ENCODE measurements around the gene SMARCB1. TPM values are rescaled to one million over a fixed set of nuclear protein-coding genes. Genes with fewer than 3 reads are reported as not detected.

SMARCB1 gene
- total and polyA plus RNA-seq, 2 donors (not counting 1 experiment from before 2014, with no cell fraction given), result 179 to 190 TPM

DNA sequence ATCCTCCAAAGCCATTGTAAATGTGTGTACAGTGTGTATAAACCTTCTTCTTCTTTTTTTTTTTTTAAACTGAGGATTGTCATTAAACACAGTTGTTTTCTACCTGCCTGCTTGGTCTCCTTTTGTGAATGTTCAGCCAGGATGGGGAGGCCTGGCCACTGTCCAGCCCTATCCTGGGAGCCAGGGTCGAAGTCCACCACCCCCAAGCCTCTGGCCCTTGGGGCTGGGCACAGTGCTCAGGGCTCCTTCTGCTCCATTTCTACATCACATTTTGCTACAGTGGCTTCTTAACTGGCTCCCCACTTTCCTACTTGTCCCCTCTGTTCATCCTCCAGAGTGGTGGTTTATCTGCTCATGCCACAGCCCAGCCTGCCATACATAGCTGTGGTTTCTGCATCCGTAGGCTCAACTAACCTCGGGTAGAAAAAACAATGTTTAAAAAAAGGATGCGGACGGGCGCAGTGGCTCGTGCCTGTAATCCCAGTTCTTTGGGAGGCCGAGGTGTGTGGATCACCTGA is 2.5 kb upstream of the SMARCB1 start:
- intact Hi-C loops (cut with micrococcal nuclease), result loop anchor here (10.0 kb wide), 1 partner anchor 231 kb away; the partner anchor contains the start of gene CABIN1
- no peak overlapping the region for H3K9ac ChIP-seq (ENCODE audit: low read length)
- Mint-ChIP-seq H3K4me3 (no peak overlapping the region), H3K27ac (peak overlapping the region; percentile 70), H3K9me3 (ENCODE audit: insufficient read depth) (no peaks in the 10 kb centered on the region), H3K27me3 (no peaks in the 10 kb centered on the region), H3K4me1 (peaks cover 25% of the 10 kb centered on the region)
- POLR2A ChIA-PET, result no interaction called here
- peaks cover 33 to 38% of the 10 kb centered on the region in 2 donors for H3K4me1 ChIP-seq (ENCODE audit: control insufficient read depth in 2 of 2, insufficient read depth in 2 of 2, low read length in 2 of 2)
- H2AFZ ChIP-seq (ENCODE audit: insufficient read depth, low read depth, low read length, poor library complexity, severe bottlenecking), result no peak overlapping the region
- ATAC-seq (ENCODE audit: low read depth) (no peak), DNase-seq (no peak)
- no peak overlapping the region for H3K4me3 ChIP-seq (ENCODE audit: control extremely low read depth in 1 of 5, extremely low read depth in 1 of 5, insufficient read depth in 1 of 5, low read depth in 2 of 5, low read length in 4 of 5)
- TF ChIP-seq EZH2 (IDR thresholded peaks at IDR 0.05; ENCODE audit: borderline replicate concordance, insufficient read depth, low read depth, low read length, poor library complexity, severe bottlenecking), result no peak
- peaks cover 20% of the 10 kb centered on the region for H3K79me2 ChIP-seq (ENCODE audit: control insufficient read depth, insufficient read depth, low read length)
- H4K20me1 ChIP-seq (ENCODE audit: control insufficient read depth, insufficient read depth, low read length, poor library complexity, severe bottlenecking), result peaks cover 18% of the 10 kb centered on the region
- H3K9me3 ChIP-seq (ENCODE audit: control extremely low read depth in 1 of 3, control insufficient read depth in 2 of 3, insufficient read depth in 1 of 3, low read length in 2 of 3), result no peaks in the 10 kb centered on the region
- WGBS (ENCODE audit: insufficient coverage), result 11% methylated on average over 4 of the region's 8 CpGs
- peak overlapping the region in 1 of 2 donors; percentile 27 for H3K27ac ChIP-seq (ENCODE audit: low read length in 2 of 2)
- peaks cover 0 to 10% of the 10 kb centered on the region in 2 experiments for H3K36me3 ChIP-seq (replicated peaks in 1 of 2; ENCODE audit: control extremely low read depth in 1 of 2, control insufficient read depth in 1 of 2, extremely low read depth in 1 of 2, insufficient read depth in 2 of 2, low read length in 1 of 2)
- peak overlapping the region; percentile 26 for H3K4me2 ChIP-seq (replicated peaks; ENCODE audit: low read depth, low read length, poor library complexity, severe bottlenecking)
- H3K27me3 ChIP-seq (replicated peaks in 1 of 4; ENCODE audit: control extremely low read depth in 1 of 4, control insufficient read depth in 3 of 4, insufficient read depth in 4 of 4, low read length in 3 of 4), result no peaks in the 10 kb centered on the region
- CTCF ChIA-PET, result no interaction called here

DNA sequence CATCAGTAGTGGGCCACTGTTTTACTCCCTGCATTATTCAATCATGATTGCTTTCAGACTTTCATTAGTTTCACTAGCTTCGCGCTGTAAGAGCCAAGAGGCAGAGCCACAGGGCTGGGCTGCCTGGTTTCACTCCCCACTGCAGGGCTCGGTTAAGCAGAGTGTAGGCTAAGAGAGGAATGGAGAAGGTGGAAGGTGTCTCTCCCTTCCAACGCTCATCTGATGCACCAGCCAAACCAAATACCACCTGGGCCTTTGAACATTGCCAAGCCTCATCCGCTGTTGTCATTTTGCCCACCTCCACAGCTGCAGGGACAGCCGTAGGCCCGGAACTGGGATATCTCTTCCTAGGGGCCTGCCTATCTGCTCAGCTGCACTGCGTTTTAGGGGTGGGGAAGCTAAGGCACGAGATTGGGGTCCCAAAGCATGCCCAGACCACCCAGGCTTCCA is 480 bp upstream of the SMARCB1 start:
- Histone ChIP-seq H3K4me2 (replicated peaks; ENCODE audit: low read depth, low read length, poor library complexity, severe bottlenecking) (peak overlapping the region; percentile 80), H2AFZ (ENCODE audit: insufficient read depth, low read depth, low read length, poor library complexity, severe bottlenecking) (peak overlapping the region; percentile 81), H3K79me2 (ENCODE audit: control insufficient read depth, insufficient read depth, low read length) (peaks cover 40% of the 10 kb centered on the region), H3K36me3 (replicated peaks in 1 of 2; ENCODE audit: control extremely low read depth in 1 of 2, control insufficient read depth in 1 of 2, extremely low read depth in 1 of 2, insufficient read depth in 2 of 2, low read length in 1 of 2) (peaks cover 0 to 3% of the 10 kb centered on the region in 2 experiments), H3K9me3 (ENCODE audit: control extremely low read depth in 1 of 3, control insufficient read depth in 2 of 3, insufficient read depth in 1 of 3, low read length in 2 of 3) (no peaks in the 10 kb centered on the region), H4K20me1 (ENCODE audit: control insufficient read depth, insufficient read depth, low read length, poor library complexity, severe bottlenecking) (peaks cover 37% of the 10 kb centered on the region), H3K9ac (ENCODE audit: low read length) (peak overlapping the region; percentile 95), H3K27me3 (replicated peaks in 1 of 4; ENCODE audit: control extremely low read depth in 1 of 4, control insufficient read depth in 3 of 4, insufficient read depth in 4 of 4, low read length in 3 of 4) (no peaks in the 10 kb centered on the region), H3K4me1 (ENCODE audit: control insufficient read depth in 2 of 2, insufficient read depth in 2 of 2, low read length in 2 of 2) (peaks cover 48 to 57% of the 10 kb centered on the region in 2 donors), H3K4me3 (ENCODE audit: control extremely low read depth in 1 of 5, extremely low read depth in 1 of 5, insufficient read depth in 1 of 5, low read depth in 2 of 5, low read length in 4 of 5) (peak overlapping the region in 4 of 5 experiments; percentile 72 to 95 (median 89)), H3K27ac (ENCODE audit: low read length in 2 of 2) (peak overlapping the region; percentile 94 to 98)
- TF ChIP-seq EZH2 (IDR thresholded peaks at IDR 0.05; ENCODE audit: borderline replicate concordance, insufficient read depth, low read depth, low read length, poor library complexity, severe bottlenecking) (no peak), CTCF (IDR thresholded peaks at IDR 0.05) (no peak)
- DNase-seq, result no peak
- H3K4me3 Mint-ChIP-seq, result peak overlapping the region; percentile 95
- H3K27ac Mint-ChIP-seq, result peak overlapping the region; percentile 91
- peaks cover 36% of the 10 kb centered on the region for H3K4me1 Mint-ChIP-seq
- intact Hi-C loops (cut with micrococcal nuclease), result loop anchor here (5.0 to 10.0 kb wide), 2 partner anchors 126 to 229 kb away; partner anchors contain the start of gene CABIN1
- POLR2A ChIA-PET, result interaction anchor here (0.7 to 2.9 kb wide), 6 partner anchors 9 to 126 kb away, joined by 3 to 29 read pairs (median 8); partner anchors contain the start of genes DERL3, VPREB3 and ZNF70
- no peaks in the 10 kb centered on the region for H3K9me3 Mint-ChIP-seq (ENCODE audit: insufficient read depth)
- ATAC-seq (ENCODE audit: low read depth), result no peak
- H3K27me3 Mint-ChIP-seq, result no peaks in the 10 kb centered on the region
- 81% methylated on average over 6 of the region's 9 CpGs for WGBS (ENCODE audit: insufficient coverage)
- CTCF ChIA-PET, result interaction anchor here (3.2 kb wide), 1 partner anchor 63 kb away, joined by 20 read pairs; no protein-coding TSS in a partner anchor
